H1 (cell line): ENCODE results near the gene TTC21A. TPM values are rescaled to one million over a fixed set of nuclear protein-coding genes. Genes with fewer than 3 reads are reported as not detected.

Experiments used
- CTCF ChIA-PET: fragments of 300-600 bp; sonication (Branson Sonifier 250); formaldehyde crosslinking; loops from one replicate; lab custom pipeline; 2021; ENCODE audit not compliant: partially characterized antibody; lab: Charles Lee
- POLR2A ChIA-PET: fragments of 300-600 bp; sonication (Branson Sonifier 250); formaldehyde crosslinking; loops from one replicate; lab custom pipeline; 2021; ENCODE audit warnings: inconsistent platforms; ENCODE audit not compliant: partially characterized antibody; lab: Charles Lee
- DNase-seq, 2 experiments: peaks; one replicate each; pipeline versions ENCODE4 v3.0.0 to v3.0.0-alpha.2; 2010 to 2022; ENCODE audit warnings: low spot score in 2 of 2, low read depth in 1 of 2, mixed read lengths in 1 of 2
- FAIRE-seq: peaks from 2 replicates; lab custom pipeline; 2011; peaks lifted over from hg19 to GRCh38; lab: Jason Lieb, UNC
- H2AFZ ChIP-seq: 2 replicates; pipeline ENCODE4 v1.8.1; 2012; ENCODE audit warnings: low read length, inconsistent platforms
- H2AK5ac ChIP-seq: 2 replicates; pipeline ENCODE4 v1.6.1; 2013; ENCODE audit warnings: low read depth, low read length
- H2BK120ac ChIP-seq: replicated peaks from 2 replicates; pipeline ENCODE3; 2013; ENCODE audit warnings: low read depth, low read length, inconsistent platforms
- H2BK12ac ChIP-seq: 2 replicates; pipeline ENCODE4 v1.6.1; 2013; ENCODE audit warnings: low read depth, low read length
- H2BK15ac ChIP-seq: 2 replicates; pipeline ENCODE4 v1.6.1; 2013; ENCODE audit warnings: low read length
- H2BK20ac ChIP-seq: 2 replicates; pipeline ENCODE4 v1.6.1; 2013; ENCODE audit warnings: low read length
- H2BK5ac ChIP-seq: 2 replicates; pipeline ENCODE4 v1.6.1; 2013; ENCODE audit warnings: low read depth, low read length
- H3K14ac ChIP-seq: 2 replicates; pipeline ENCODE4 v1.6.1; 2013; ENCODE audit warnings: inconsistent platforms; ENCODE audit not compliant: insufficient read length
- H3K18ac ChIP-seq: 2 replicates; pipeline ENCODE4 v1.6.1; 2013; ENCODE audit warnings: low read length; ENCODE audit errors: extremely low read depth
- H3K23ac ChIP-seq: 2 replicates; pipeline ENCODE4 v1.6.1; 2013; ENCODE audit warnings: inconsistent platforms; ENCODE audit not compliant: insufficient read length
- H3K23me2 ChIP-seq: 2 replicates; pipeline ENCODE4 v1.6.1; 2013; ENCODE audit warnings: low read depth, low read length
- H3K27ac ChIP-seq: 2 replicates; pipeline ENCODE4 v1.6.1; 2011; ENCODE audit warnings: low read depth, low read length, inconsistent platforms
- H3K27me3 ChIP-seq, 4 experiments: replicated peaks in 1 of 4; 1 replicate in 1 of 4; 2 replicates in 3 of 4; pipeline versions ENCODE4 v1.6.1 to v1.8.1; 2011 to 2013; ENCODE audit warnings: low read length in 3 of 4, mild to moderate bottlenecking in 3 of 4, inconsistent platforms in 2 of 4, mixed read lengths in 2 of 4, moderate library complexity in 1 of 4; ENCODE audit not compliant: control insufficient read depth in 3 of 4, insufficient read depth in 3 of 4; ENCODE audit errors: extremely low read depth in 1 of 4
- H3K36me3 ChIP-seq, 4 experiments: 2 replicates each; pipeline versions ENCODE4 v1.6.1 to v1.8.1; 2011 to 2013; ENCODE audit warnings: mild to moderate bottlenecking in 4 of 4, low read length in 3 of 4, moderate library complexity in 2 of 4, control low read depth in 1 of 4, inconsistent platforms in 1 of 4; ENCODE audit not compliant: insufficient read depth in 4 of 4, control insufficient read depth in 2 of 4
- H3K4ac ChIP-seq: replicated peaks from 2 replicates; pipeline ENCODE3; 2013; ENCODE audit warnings: low read length, low read depth, mixed read lengths, inconsistent platforms; ENCODE audit not compliant: insufficient read length
- H3K4me1 ChIP-seq, 4 experiments: replicated peaks in 1 of 4; 1 replicate in 1 of 4; 2 replicates in 3 of 4; pipeline versions ENCODE4 v1.6.1 to v1.8.1; 2011 to 2013; ENCODE audit warnings: low read length in 3 of 4, inconsistent platforms in 2 of 4, mixed read lengths in 1 of 4; ENCODE audit not compliant: insufficient read depth in 4 of 4, control insufficient read depth in 3 of 4
- H3K4me2 ChIP-seq, 2 experiments: 2 replicates each; pipeline versions ENCODE4 v1.6.1 to v1.8.1; 2011 to 2013; ENCODE audit warnings: low read depth in 2 of 2, low read length in 2 of 2, control low read depth in 1 of 2, inconsistent platforms in 1 of 2, mild to moderate bottlenecking in 1 of 2; ENCODE audit not compliant: insufficient read depth in 1 of 2
- H3K4me3 ChIP-seq, 4 experiments: fragments of 200-600, 300-600 bp in 1 of 4; sonication (generic), shearing (Covaris generic), sonication (Bioruptor Twin) in 1 of 4; 2 replicates each; pipeline versions ENCODE4 v1.5.1 to v1.8.1; 2011 to 2016; ENCODE audit warnings: low read length in 4 of 4, low read depth in 3 of 4, control low read depth in 2 of 4, inconsistent platforms in 2 of 4, mild to moderate bottlenecking in 2 of 4, mixed read lengths in 1 of 4, moderate library complexity in 1 of 4; ENCODE audit not compliant: insufficient read depth in 2 of 4; ENCODE audit errors: extremely low read depth in 1 of 4
- H3K56ac ChIP-seq: replicated peaks from 2 replicates; pipeline ENCODE3; 2013; ENCODE audit warnings: low read depth, mild to moderate bottlenecking, mixed read lengths, low read length, inconsistent platforms; ENCODE audit not compliant: insufficient read length
- H3K79me1 ChIP-seq: 2 replicates; pipeline ENCODE4 v1.6.1; 2013; ENCODE audit warnings: low read depth, low read length, control low read depth
- H3K79me2 ChIP-seq, 2 experiments: 2 replicates each; pipeline versions ENCODE4 v1.6.1 to v1.8.1; 2012 to 2013; ENCODE audit warnings: low read length in 2 of 2, mild to moderate bottlenecking in 2 of 2, inconsistent platforms in 1 of 2; ENCODE audit not compliant: insufficient read depth in 2 of 2, control insufficient read depth in 1 of 2
- H3K9ac ChIP-seq, 4 experiments: replicated peaks in 1 of 4; 1 replicate in 1 of 4; 2 replicates in 3 of 4; pipeline versions ENCODE4 v1.6.1 to v1.8.1; 2011 to 2013; ENCODE audit warnings: low read depth in 3 of 4, low read length in 3 of 4, control low read depth in 2 of 4, mild to moderate bottlenecking in 2 of 4, moderate library complexity in 2 of 4, inconsistent platforms in 1 of 4; ENCODE audit errors: extremely low read depth in 1 of 4
- H3K9me3 ChIP-seq, 2 experiments: 2 replicates each; pipeline versions ENCODE4 v1.6.1 to v1.8.1; 2012 to 2013; ENCODE audit warnings: mild to moderate bottlenecking in 2 of 2, moderate library complexity in 2 of 2, control low read depth in 1 of 2, inconsistent platforms in 1 of 2, low read depth in 1 of 2, low read length in 1 of 2, mixed read lengths in 1 of 2; ENCODE audit not compliant: insufficient read depth in 2 of 2
- H4K20me1 ChIP-seq, 2 experiments: replicated peaks in 1 of 2; 2 replicates each; pipeline versions ENCODE3 to v1.8.1; 2011 to 2013; ENCODE audit warnings: inconsistent platforms in 2 of 2, low read length in 2 of 2, mild to moderate bottlenecking in 1 of 2; ENCODE audit not compliant: insufficient read depth in 2 of 2, control insufficient read depth in 1 of 2
- H4K5ac ChIP-seq: 2 replicates; pipeline ENCODE4 v1.6.1; 2013; ENCODE audit warnings: low read length, low read depth, mixed read lengths, inconsistent platforms; ENCODE audit not compliant: insufficient read length
- H4K8ac ChIP-seq: 2 replicates; pipeline ENCODE4 v1.8.0; 2013; ENCODE audit warnings: mild to moderate bottlenecking, moderate library complexity, low read length, inconsistent platforms; ENCODE audit not compliant: insufficient read depth; ENCODE audit errors: extremely low read depth
- H4K91ac ChIP-seq: replicated peaks from 2 replicates; pipeline ENCODE3; 2013; ENCODE audit warnings: low read length, mixed read lengths, inconsistent platforms; ENCODE audit not compliant: insufficient read length
- BACH1 ChIP-seq: IDR thresholded peaks from 2 replicates; pipeline ENCODE4 v1.6.1; 2012; ENCODE audit warnings: low read length, improper control_type of control experiment
- CBX5 ChIP-seq: fragments of 300-800, 300-1000 bp; sonication (generic); IDR thresholded peaks from 2 replicates; pipeline ENCODE4 v1.7.1; 2016; ENCODE audit warnings: antibody characterized with exemption, low read length, low read depth
- CTBP2 ChIP-seq: IDR thresholded peaks from 2 replicates; pipeline ENCODE4 v1.7.0; 2011; ENCODE audit warnings: borderline replicate concordance, mild to moderate bottlenecking, moderate library complexity, mixed read lengths, low read length; ENCODE audit not compliant: insufficient read depth, insufficient read length
- JUND ChIP-seq: IDR thresholded peaks from 2 replicates; pipeline ENCODE4 v1.6.1; 2011; ENCODE audit warnings: mild to moderate bottlenecking, improper control_type of control experiment, low read length
- NANOG ChIP-seq: IDR thresholded peaks from 2 replicates; pipeline ENCODE4 v1.6.1; 2011; ENCODE audit warnings: low read length, low read depth, mild to moderate bottlenecking, inconsistent platforms; ENCODE audit not compliant: insufficient read depth, poor library complexity, severe bottlenecking
- POLR2A ChIP-seq, 2 experiments: IDR thresholded peaks; 1 replicate in 1 of 2; 2 replicates in 1 of 2; pipeline ENCODE4 v1.6.1; 2011; ENCODE audit warnings: low read depth in 2 of 2, low read length in 2 of 2, mild to moderate bottlenecking in 2 of 2; ENCODE audit errors: control extremely low read depth in 1 of 2
- POU5F1 ChIP-seq: IDR thresholded peaks from 2 replicates; pipeline ENCODE4 v1.6.1; 2011; ENCODE audit warnings: low read depth, mild to moderate bottlenecking, low read length, moderate library complexity
- RAD21 ChIP-seq, 2 experiments: IDR thresholded peaks in 1 of 2; conservative IDR thresholded peaks in 1 of 2; 2 replicates each; pipeline ENCODE4 v1.6.1; 2011; ENCODE audit warnings: low read depth in 2 of 2, low read length in 2 of 2, improper control_type of control experiment in 1 of 2, inconsistent platforms in 1 of 2, mild to moderate bottlenecking in 1 of 2, moderate library complexity in 1 of 2
- SIRT6 ChIP-seq: IDR thresholded peaks from one replicate; pipeline ENCODE4 v1.7.1; 2012; ENCODE audit warnings: low read length, inconsistent platforms
- TBP ChIP-seq: IDR thresholded peaks from 2 replicates; pipeline ENCODE4 v1.6.1; 2011; ENCODE audit warnings: low read depth, low read length, improper control_type of control experiment
- YY1 ChIP-seq: IDR thresholded peaks from 2 replicates; pipeline ENCODE4 v1.6.1; 2011; ENCODE audit warnings: low read depth, mild to moderate bottlenecking, low read length
- WGBS, 2 experiments: shearing (Covaris generic) in 1 of 2; methylation state at CpG; one replicate each; pipeline versions ENCODE4 v1.1.6 to v1.1.7; 2013 to 2015; ENCODE audit warnings: low lambda C conversion rate in 2 of 2, mixed read lengths in 2 of 2, inconsistent platforms in 1 of 2, low coverage in 1 of 2, missing lambda C conversion rate in 1 of 2; ENCODE audit not compliant: insufficient replicate concordance in 2 of 2, insufficient coverage in 1 of 2, insufficient read length in 1 of 2; ENCODE audit errors: extremely low coverage in 1 of 2, missing lambda C conversion rate in 1 of 2; 5-methylcytosine and 5-hydroxymethylcytosine counted together
- polyA plus RNA-seq, 7 experiments: library from polyadenylated mRNA; depleted of rRNA in 3 of 7; stranded (reverse) in 5 of 7; unstranded in 2 of 7; fragments of >200 nt in 5 of 7; fragments of 200-250 nt in 2 of 7; gene quantifications; 1 replicate in 5 of 7; 2 replicates in 1 of 7; 4 replicates in 1 of 7; pipeline versions ENCODE4 v1.2.1 to v1.2.3, GENCODE V29; 2011 to 2013; ENCODE audit warnings: missing spikeins in 2 of 7, mixed read lengths in 2 of 7
- total RNA-seq: library from RNA; stranded (reverse); fragmentation: NEBNext Ultra II Directional; extraction: Animal tissue kit (Norgen Biotek cat#: 25700); gene quantifications from 2 replicates; pipeline ENCODE4 v1.2.1, GENCODE V29; 2021

The TTC21A gene
- total and polyA plus RNA-seq, 2 of the 8 experiments (the other 6 are each of a cell fraction or from before 2014, with no cell fraction given): 2.3 to 2.8 TPM

DNA sequence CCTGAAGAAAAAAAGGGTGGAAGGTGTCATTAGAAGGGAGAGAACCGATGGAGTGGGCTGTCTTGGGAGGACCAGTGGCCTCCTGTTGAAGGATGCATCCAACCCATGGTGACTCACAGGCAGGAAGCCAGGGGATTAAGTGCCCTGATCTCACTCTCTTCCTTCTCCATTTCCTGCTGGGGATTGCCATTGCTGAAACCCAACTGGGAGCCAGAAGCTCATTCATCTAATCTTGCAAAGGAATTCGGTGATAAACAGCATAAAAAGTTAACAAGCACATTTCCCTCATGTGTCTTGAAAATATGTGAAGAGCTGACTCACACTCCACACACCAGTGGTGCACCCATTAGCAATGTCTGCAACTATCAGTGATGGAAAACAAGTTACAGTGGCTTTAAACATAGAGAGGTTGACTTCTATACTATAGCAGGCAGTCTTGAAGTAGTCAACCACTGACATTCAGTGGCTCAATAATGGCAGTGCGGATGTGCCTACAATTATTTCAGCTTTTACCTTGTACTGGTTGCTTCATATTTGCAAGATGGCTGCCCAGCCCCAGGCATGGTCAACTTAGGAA lies 58.7 kb downstream of the TTC21A start:
- Histone ChIP-seq H2AFZ (no peak overlapping the region), H2BK12ac (peak overlapping the region; percentile 11; the same call in 1 of the 2 replicates), H3K27me3 (no peaks in the 10 kb centered on the region), H3K36me3 (no peaks in the 10 kb centered on the region), H2BK5ac (no peak overlapping the region), H3K18ac (no peak overlapping the region), H3K23ac (no peak overlapping the region), H3K79me1 (no peaks in the 10 kb centered on the region), H3K23me2 (no peaks in the 10 kb centered on the region), H3K4me3 (no peak overlapping the region), H4K91ac (no peak overlapping the region), H4K20me1 (no peaks in the 10 kb centered on the region), H3K4ac (no peak overlapping the region), H2BK15ac (no peak overlapping the region), H2BK20ac (no peak overlapping the region), H2BK120ac (no peak overlapping the region), H3K14ac (no peak overlapping the region), H3K79me2 (no peaks in the 10 kb centered on the region), H3K9me3 (peaks cover 0 to 2% of the 10 kb centered on the region in 2 experiments; a peak in 1 of 4 replicates), H3K4me2 (no peak overlapping the region), H3K4me1 (peaks cover 0 to 11% (median 4%) of the 10 kb centered on the region in 4 experiments; a peak in 4 of 7 replicates), H3K9ac (no peak overlapping the region), H4K8ac (no peak overlapping the region), H2AK5ac (no peak overlapping the region), H4K5ac (no peak overlapping the region), H3K27ac (no peak overlapping the region), H3K56ac (no peak overlapping the region)
- 88% methylated on average over 3 of the region's 3 CpGs; no CpG with 5 or more reads in 1 of the 2 experiments for WGBS, 2 experiments
- CTCF ChIA-PET: interaction anchor here (0.6 to 6.2 kb wide), 12 partner anchors 10 to 1367 kb away, joined by 3 to 42 read pairs (median 3); partner anchors contain the start of gene CX3CR1
- FAIRE-seq (no peak), DNase-seq (no peak)
- POLR2A ChIA-PET: interaction anchor here (0.6 to 1.9 kb wide), 3 partner anchors 9 to 246 kb away, joined by 3 to 8 read pairs (median 5); no protein-coding TSS in a partner anchor
- TF ChIP-seq JUND (0 out of 2 replicates have a peak, but pooled peaks have one; percentile 25), SIRT6 (no peak), CBX5 (no peak), POU5F1 (no peak), CTBP2 (no peak), TBP (no peak), BACH1 (no peak), YY1 (0 out of 2 replicates have a peak, but pooled peaks have one; percentile 18), POLR2A (IDR thresholded peaks at IDR 0.05; ENCODE audit: control extremely low read depth in 1 of 2, low read depth in 2 of 2, low read length in 2 of 2) (no peak), NANOG (no peak), RAD21 (IDR thresholded peaks at IDR 0.05 in 1 of 2, conservative IDR thresholded peaks at IDR 0.05 in 1 of 2; ENCODE audit: low read depth in 2 of 2, low read length in 2 of 2) (peak in 1 of 2 experiments; percentile 17; a peak in 1 of 4 replicates)
